GM21515 (cell line): Measurements from ENCODE around the gene TBC1D3G.
"Not testable (repeated sequence)": the region's sequence is repeated elsewhere in the genome, so short reads cannot be mapped to it uniquely, and the experiment has no call there.

Source experiments
- ATAC-seq: cut with Tn5 transposase; IDR thresholded peaks from one replicate; pipeline ENCODE4 v1.9.1; 2021; ENCODE audit not compliant: unreplicated experiment

Gene TBC1D3G

GRCh38 chr17:36323584-36323983 is at the start of gene TBC1D3G:
TBC1D3G (plus strand) TSS chr17:36323884; CDS start chr17:36325412, 1,528 bp downstream.
- not testable (repeated sequence) for ATAC-seq

- not testable (repeated sequence) for ATAC-seq
Observed at GRCh38 chr17:36283256-36283655, 40.4 kb upstream of the TBC1D3G start.

DNA sequence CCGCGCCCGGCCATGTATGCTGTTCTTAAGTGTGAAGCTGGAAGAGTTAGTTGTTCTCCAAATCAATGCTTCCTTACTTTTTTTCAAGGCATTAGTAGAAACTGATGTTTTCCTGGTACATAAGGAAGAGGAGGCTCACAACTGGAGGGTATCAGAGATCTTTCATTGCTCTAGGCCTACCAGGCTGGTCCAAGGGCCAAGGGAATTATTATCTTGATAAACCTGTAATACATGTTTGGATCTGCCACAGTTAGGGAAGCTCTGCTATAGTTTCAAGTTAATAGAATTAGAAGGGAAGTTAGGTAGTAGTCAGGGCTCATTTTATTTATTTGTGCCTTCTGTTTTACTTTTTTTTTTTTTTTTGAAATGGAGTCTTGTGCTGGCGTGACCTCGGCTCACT is 39.5 kb upstream of the TBC1D3G start:
- ATAC-seq: not testable (repeated sequence)

GRCh38 chr17:36289965-36290612 is 33.6 kb upstream of the TBC1D3G start:
- ATAC-seq: not testable (repeated sequence)

DNA sequence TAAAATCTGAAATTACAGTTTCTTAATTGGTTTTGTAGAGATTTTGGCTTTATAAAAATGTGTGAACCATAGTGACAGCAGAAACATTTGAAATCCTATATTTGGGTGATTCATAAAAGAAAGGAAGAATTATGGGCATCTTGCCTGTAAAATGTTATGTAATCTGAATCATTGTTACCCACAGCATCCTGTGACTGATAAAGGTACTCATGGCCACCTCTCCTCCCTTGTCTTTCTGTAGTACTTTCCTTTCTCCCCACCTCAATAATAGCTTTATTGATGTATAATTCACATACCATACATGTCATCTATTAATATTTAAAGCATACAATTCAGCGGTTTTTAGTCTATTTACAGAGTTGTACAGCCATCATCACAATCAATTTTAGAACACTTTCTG is 28.5 kb upstream of the TBC1D3G start:
- not testable (repeated sequence) for ATAC-seq

DNA sequence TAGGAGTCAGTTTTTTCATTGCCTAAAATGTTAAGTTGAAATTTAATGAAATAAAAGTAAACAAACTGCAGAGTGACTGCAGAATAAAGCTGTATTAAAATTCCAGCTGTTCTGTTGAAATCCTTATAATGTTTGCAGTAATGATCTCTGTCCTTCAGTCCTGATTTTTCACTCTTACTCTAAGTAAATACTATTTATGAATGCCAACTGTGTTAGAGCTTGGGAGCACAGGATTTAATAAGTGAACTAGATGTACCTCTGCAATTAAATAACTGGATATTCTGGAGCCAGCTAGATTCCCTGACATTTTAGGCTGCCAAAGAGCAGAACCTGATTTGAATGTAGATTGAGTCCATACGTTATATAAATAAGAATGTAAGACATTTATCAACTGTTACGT is 7.9 kb upstream of the TBC1D3G start:
- ATAC-seq: not testable (repeated sequence)

DNA sequence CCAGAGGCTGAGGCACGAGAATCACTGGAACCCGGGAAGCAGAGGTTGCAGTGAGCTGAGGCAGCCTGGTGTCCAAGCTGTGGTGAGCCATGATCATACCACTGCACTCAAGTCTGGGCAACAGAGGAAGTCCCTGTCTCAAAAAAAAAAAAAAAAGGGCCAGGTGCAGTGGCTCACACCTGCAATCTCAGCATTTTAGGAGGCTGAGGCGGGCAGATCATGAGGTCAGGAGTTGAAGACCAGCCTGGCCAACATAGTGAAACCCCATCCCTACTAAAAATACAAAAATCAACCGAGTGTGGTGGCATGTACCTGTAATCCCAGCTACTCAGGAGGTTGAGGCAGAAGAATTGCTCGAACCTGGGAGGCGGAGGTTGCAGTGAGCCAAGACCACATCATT is 38.8 kb downstream of the TBC1D3G start:
- ATAC-seq: not testable (repeated sequence)

DNA sequence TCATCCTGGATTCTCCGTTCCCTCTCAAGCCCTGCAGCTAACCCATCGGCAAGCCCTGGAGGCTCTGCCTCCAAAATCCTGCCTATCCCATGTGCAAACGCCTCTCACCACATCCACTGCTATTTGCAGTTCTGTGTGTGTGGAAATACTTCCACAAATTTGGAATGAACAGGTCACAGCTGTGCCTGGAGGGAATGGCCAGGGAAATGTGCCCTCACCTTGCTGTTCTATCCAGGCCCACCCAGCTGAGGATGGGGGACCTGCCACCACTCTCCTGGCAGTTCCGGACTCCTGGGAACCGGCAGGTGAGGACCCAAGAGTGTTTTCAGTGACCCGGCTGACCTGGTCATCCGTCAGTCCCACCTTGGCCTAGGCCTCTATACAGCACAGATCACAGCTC is 52.3 kb downstream of the TBC1D3G start:
- not testable (repeated sequence) for ATAC-seq
